Measurements from ENCODE around the gene FRMPD4. TPM values are rescaled to one million over a fixed set of nuclear protein-coding genes. Genes with fewer than 3 reads are reported as not detected.

Gene FRMPD4
- total RNA-seq, 1 experiment from 2014 or later, result 0.24 TPM

- DNase-seq, result no peak
- Histone ChIP-seq H2BK5ac (ENCODE audit: insufficient read length, low read length) (no peak overlapping the region), H2BK120ac (ENCODE audit: low read depth, low read length, poor library complexity, severe bottlenecking) (no peak overlapping the region), H3K9ac (ENCODE audit: extremely low read depth, insufficient read length, low read length) (no peak overlapping the region), H3K4ac (ENCODE audit: low read depth, low read length) (no peak overlapping the region), H3K9me3 (ENCODE audit: control insufficient read depth, low read depth, low read length) (no peaks in the 10 kb centered on the region), H3K79me1 (ENCODE audit: insufficient read depth, low read depth, low read length, poor library complexity, severe bottlenecking) (no peaks in the 10 kb centered on the region), H4K20me1 (ENCODE audit: control insufficient read depth, insufficient read depth, insufficient read length) (no peaks in the 10 kb centered on the region), H3K27ac (ENCODE audit: insufficient read length, low read depth, low read length) (no peak overlapping the region), H4K5ac (ENCODE audit: insufficient read length, low read depth, low read length) (no peak overlapping the region), H3K23ac (ENCODE audit: insufficient read length, low read depth, low read length) (no peak overlapping the region), H4K91ac (ENCODE audit: insufficient read length, low read depth, low read length) (no peak overlapping the region), H3K56ac (ENCODE audit: insufficient read length, low read depth, low read length) (no peak overlapping the region), H2AFZ (ENCODE audit: low read length) (no peak overlapping the region), H3K79me2 (ENCODE audit: insufficient read depth, low read length) (no peaks in the 10 kb centered on the region), H3K4me2 (ENCODE audit: insufficient read depth, insufficient read length, low read length) (no peak overlapping the region), H4K8ac (replicated peaks; ENCODE audit: insufficient read length, low read depth, low read length) (no peak overlapping the region), H3K23me2 (ENCODE audit: insufficient read length, low read depth, low read length, poor library complexity, severe bottlenecking) (no peaks in the 10 kb centered on the region), H2BK15ac (ENCODE audit: low read depth, low read length) (no peak overlapping the region), H2BK12ac (ENCODE audit: insufficient read length, low read depth, low read length) (no peak overlapping the region), H3K18ac (ENCODE audit: insufficient read length, low read depth, low read length) (no peak overlapping the region), H2AK5ac (ENCODE audit: insufficient read length, low read length) (no peak overlapping the region), H3K14ac (ENCODE audit: insufficient read depth, low read length) (no peak overlapping the region), H3K27me3 (ENCODE audit: insufficient read depth, low read length) (no peaks in the 10 kb centered on the region), H2BK20ac (ENCODE audit: low read depth, low read length, poor library complexity, severe bottlenecking) (no peak overlapping the region), H3T11ph (ENCODE audit: low read length) (no peak overlapping the region), H3K4me1 (ENCODE audit: insufficient read depth, low read length) (no peaks in the 10 kb centered on the region)
- no peaks in the 10 kb centered on the region for H3K36me3 Mint-ChIP-seq (ENCODE audit: insufficient read depth in 1 of 3, low read depth in 3 of 3)
- no peak overlapping the region for H3K27ac Mint-ChIP-seq
- no peaks in the 10 kb centered on the region; a peak in 1 of 4 replicates for H3K4me1 Mint-ChIP-seq
- H3K4me3 Mint-ChIP-seq, result no peak overlapping the region
- H3K27me3 Mint-ChIP-seq (ENCODE audit: low read depth), result no peaks in the 10 kb centered on the region
- H3K9me3 Mint-ChIP-seq, result peaks cover 49 to 61% of the 10 kb centered on the region in 2 experiments; a peak in 4 of 5 replicates
- no peak for TF ChIP-seq CTCF (conservative IDR thresholded peaks at IDR 0.05)
Observed at GRCh38 chrX:12488220-12488619, 349.9 kb downstream of the FRMPD4 start.

Measured in H9 (cell line).